GM18499 (cell line): Measurements from ENCODE around the gene MALRD1.
"Not testable (repeated sequence)": the region's sequence is repeated elsewhere in the genome, so short reads cannot be mapped to it uniquely, and the experiment has no call there.

Experiments used
- ATAC-seq: cut with Tn5 transposase; IDR thresholded peaks from one replicate; pipeline ENCODE4 v1.9.1; 2021; ENCODE audit warnings: moderate number of reproducible peaks; ENCODE audit not compliant: insufficient read depth, unreplicated experiment

MALRD1 gene

GRCh38 chr10:19742144-19742543 is 693.5 kb downstream of the MALRD1 start:
- ATAC-seq, result not testable (repeated sequence)

DNA sequence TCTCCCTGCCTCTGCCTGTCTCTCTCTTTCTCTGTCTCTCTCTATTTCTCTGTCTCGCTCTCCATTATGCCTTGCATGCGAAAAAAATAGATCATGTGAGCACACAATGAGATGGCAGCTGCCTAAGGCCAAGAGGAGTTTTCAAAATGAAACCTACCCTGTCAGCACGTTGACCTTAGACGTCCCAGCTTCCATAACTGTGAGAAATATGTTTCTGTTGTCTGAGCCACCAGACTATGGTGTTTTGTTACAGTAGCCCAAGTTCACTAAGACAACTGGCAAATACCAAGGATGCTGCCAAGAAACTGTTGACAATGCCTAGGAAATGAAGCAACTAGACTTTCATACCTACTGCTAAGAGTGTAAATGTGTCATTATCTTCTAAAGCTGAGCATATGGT is 697.1 kb downstream of the MALRD1 start:
- ATAC-seq, result no peak

DNA sequence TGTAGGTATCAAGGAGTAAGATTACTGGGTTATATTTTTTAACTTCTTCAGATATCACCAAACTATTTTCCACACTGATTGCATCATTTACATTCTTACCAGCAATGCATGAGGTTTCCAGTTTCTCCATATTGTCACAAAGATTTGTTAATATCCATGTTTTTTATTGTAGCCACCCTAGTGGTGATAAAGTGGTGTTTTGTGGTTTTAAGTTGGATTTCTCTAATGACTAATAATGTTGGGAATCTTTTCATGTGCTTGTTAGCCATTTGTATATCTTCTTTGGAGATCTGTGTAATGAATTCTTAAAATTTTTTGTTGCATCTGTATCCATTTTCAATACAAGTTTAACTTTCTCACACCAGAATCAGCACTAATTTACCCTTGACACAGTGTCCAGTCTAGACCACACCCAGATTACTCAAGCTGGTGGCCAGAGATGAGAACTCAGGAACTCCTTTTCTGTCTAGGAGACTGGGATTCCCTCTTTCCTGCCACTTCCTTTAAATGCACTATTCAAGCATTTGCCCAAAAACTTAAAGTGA is 700.7 kb downstream of the MALRD1 start:
- ATAC-seq, result no peak

- no peak for ATAC-seq
Measured at GRCh38 chr10:19750972-19751371, 702.4 kb downstream of the MALRD1 start.

GRCh38 chr10:19756919-19757318 is 708.3 kb downstream of the MALRD1 start:
- no peak for ATAC-seq

GRCh38 chr10:19762026-19762425 is 713.4 kb downstream of the MALRD1 start:
- no peak for ATAC-seq

- ATAC-seq, result no peak
Measured at GRCh38 chr10:19764111-19764510, 715.5 kb downstream of the MALRD1 start.

GRCh38 chr10:19767876-19768275 is 719.3 kb downstream of the MALRD1 start:
- ATAC-seq, result no peak

DNA sequence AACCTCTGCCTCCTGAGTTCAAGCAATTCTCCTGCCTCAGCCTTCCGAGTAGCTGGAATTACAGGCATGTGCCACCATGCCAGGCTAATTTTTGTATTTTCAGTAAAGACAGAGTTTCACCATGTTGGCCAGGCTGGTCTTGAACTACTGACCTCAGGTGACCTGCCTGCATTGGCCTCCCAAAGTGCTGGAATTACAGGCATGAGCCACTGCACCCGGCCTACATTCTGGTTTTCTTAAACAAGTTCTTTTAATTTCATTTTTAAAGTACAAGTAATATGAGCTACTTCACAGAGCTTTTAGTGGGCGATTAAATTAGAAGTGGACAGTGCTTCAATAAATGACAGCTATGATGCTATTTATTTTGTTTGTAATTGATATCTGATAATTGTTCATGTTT is 721.2 kb downstream of the MALRD1 start:
- not testable (repeated sequence) for ATAC-seq

- ATAC-seq, result no peak
Measured at GRCh38 chr10:19772972-19773371, 724.4 kb downstream of the MALRD1 start.

- no peak for ATAC-seq
Measured at GRCh38 chr10:19775296-19775695, 726.7 kb downstream of the MALRD1 start.

- ATAC-seq, result no peak
Measured at GRCh38 chr10:19777806-19778205, 729.2 kb downstream of the MALRD1 start.

DNA sequence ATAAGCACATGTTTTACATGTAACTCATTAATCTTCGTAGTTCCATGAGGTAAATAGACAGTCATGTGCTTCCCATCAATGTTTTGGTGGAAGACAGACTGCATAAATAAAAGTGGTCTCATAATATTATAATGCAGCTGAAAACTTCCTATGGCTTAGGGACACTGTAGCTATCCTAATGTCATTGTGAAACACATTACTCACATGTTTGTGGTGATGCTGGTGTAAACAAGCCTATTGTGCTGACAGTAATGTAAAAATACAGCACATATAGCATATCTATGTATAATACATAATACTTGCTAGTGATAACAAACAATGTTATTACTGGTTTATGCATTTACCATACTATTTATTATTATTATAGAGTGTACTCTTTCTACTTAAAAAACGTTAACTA is 730.4 kb downstream of the MALRD1 start:
- no peak for ATAC-seq

DNA sequence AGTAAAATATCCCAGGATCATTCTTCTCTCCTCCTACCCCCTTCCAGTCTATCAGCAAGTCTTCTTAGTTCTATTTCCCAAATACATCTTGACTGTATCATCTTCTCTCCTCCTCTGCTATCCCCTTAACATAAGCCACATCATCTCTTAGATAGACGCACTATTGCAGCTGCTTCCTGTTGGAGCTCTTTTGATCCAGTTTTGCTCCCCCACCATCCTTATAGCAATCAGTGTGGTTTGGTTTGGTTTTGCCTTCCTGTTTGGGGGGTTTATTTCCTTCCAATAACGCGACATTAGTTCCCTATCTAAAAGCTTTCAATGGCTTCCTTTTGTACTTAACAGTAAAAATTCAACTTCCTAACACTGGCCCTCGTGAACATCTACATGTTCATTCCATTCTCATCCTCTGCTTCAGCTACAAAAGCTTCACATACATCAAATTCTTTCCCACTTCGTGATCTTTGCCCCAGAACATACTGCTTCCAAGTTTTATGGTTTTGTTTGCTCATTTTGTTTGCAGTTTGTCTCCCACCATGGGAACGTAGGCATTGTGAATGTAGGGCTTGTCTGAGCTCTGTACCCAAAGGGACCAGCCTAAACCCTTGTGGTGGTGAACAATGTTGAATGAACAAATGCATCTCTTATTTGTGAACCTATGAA is 734.0 kb downstream of the MALRD1 start:
- no peak for ATAC-seq

- ATAC-seq, result no peak
Measured at GRCh38 chr10:19783721-19784120, 735.1 kb downstream of the MALRD1 start.
